Ovary (tissue), 3 donors: ENCODE measurements around the gene USP17L27.
"Not testable (repeated sequence)": the region's sequence is repeated elsewhere in the genome, so short reads cannot be mapped to it uniquely, and the experiment has no call there.

Experiments used
- POLR2A ChIP-seq: fragments of 450-650 bp; IDR thresholded peaks from one replicate; pipeline ENCODE4 v1.6.1; 2017; ENCODE audit warnings: antibody characterized with exemption, mild to moderate bottlenecking, moderate library complexity
- TF ChIP-seq, protein P1 (sequence below), 3 donors: fragments of 450-650 bp in 2 of 3; fragments of 200-600 bp in 1 of 3; IDR thresholded peaks; one replicate each; pipeline versions ENCODE4 v1.5.1 to v1.8.0; 2016 to 2022; ENCODE audit warnings: antibody characterized with exemption in 3 of 3, mild to moderate bottlenecking in 1 of 3
- donor health status: DM: no; HTN: no; CAD: no.

DNA sequence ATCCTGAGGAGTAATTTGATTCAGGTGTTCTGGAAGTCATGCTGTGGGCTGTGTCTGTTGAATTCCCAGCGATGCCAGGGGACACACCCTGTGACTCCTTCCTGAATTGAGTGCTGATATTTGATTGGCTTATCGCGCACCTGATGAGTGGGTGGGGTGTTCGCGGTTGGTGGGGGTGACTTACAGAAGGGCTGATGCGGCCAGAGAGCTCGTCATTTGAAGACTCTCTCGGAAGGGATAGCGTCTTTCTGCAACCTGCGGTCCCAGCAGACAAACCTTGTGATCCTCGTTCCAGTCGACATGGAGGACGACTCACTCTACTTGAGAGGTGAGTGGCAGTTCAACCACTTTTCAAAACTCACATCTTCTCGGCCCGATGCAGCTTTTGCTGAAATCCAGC is at the start of gene USP17L27:
- TF ChIP-seq, protein P1, sequence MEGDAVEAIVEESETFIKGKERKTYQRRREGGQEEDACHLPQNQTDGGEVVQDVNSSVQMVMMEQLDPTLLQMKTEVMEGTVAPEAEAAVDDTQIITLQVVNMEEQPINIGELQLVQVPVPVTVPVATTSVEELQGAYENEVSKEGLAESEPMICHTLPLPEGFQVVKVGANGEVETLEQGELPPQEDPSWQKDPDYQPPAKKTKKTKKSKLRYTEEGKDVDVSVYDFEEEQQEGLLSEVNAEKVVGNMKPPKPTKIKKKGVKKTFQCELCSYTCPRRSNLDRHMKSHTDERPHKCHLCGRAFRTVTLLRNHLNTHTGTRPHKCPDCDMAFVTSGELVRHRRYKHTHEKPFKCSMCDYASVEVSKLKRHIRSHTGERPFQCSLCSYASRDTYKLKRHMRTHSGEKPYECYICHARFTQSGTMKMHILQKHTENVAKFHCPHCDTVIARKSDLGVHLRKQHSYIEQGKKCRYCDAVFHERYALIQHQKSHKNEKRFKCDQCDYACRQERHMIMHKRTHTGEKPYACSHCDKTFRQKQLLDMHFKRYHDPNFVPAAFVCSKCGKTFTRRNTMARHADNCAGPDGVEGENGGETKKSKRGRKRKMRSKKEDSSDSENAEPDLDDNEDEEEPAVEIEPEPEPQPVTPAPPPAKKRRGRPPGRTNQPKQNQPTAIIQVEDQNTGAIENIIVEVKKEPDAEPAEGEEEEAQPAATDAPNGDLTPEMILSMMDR (IDR thresholded peaks at IDR 0.05) = not testable (repeated sequence)
- not testable (repeated sequence) for TF ChIP-seq POLR2A
